Fibroblast of skin of right biceps (primary cell): ENCODE measurements around the gene ME2.
A peak's percentile ranks its signal among the peaks of the same experiment; 100 is the strongest.
"Not testable (repeated sequence)": the region's sequence is repeated elsewhere in the genome, so short reads cannot be mapped to it uniquely, and the experiment has no call there.

Experiments used
- DNase-seq: peaks from one replicate; pipeline ENCODE4 v3.0.0-alpha.2; 2013

Gene ME2

DNA sequence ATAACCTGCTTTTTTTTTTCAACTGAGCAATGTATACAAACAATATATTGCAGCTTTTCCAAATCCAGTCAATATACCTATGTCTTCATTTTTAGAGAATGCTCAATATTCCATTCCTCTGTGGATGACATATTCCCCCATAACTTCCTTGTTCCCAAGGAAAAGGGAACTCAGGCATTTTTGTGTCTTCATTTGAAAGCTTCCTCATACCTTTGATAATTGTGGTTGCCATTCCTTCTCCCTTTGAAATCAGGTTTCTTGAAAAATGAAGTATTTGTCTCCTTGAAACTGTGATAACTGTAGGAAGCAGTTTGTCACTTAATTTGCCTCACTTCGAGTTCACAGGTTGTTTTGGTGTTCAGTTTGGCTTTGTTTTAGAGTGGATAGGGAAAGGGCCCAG, 102.5 kb downstream of the ME2 start:
- DNase-seq: peak; percentile 5

DNA sequence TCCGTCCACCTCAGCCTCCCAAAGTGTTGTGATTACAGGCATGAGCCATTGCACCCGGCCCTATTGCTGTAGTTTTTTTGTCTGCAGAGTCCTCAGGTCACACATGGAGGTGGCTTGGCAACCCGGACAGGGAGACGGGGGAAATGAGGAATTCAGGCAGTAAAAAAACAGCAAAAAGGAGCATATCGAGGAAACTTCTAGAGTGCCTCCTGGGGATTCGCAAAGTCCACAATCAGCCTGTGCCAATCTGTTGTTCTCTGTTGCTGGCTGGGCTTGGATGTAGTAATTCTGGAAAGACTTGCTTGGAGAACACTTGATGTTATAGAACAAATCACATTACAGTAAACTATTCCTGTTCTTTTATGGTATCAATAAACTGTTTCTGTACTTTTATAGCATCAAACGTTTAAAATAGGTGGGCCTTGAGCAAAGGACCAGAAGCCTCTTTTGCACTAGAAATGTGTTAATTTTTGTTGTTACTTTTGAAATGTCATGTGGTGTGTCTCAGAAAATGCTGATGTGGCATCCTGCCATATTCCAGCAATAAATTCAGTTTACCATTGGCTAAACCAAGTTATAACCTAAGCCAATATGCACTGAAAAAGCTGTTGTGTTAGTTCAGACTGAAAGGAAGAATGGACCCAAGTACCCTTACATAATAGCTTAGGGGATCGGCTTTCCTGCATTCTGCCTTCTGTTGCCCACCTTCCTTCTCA, 103.3 kb downstream of the ME2 start:
- DNase-seq: no peak

DNA sequence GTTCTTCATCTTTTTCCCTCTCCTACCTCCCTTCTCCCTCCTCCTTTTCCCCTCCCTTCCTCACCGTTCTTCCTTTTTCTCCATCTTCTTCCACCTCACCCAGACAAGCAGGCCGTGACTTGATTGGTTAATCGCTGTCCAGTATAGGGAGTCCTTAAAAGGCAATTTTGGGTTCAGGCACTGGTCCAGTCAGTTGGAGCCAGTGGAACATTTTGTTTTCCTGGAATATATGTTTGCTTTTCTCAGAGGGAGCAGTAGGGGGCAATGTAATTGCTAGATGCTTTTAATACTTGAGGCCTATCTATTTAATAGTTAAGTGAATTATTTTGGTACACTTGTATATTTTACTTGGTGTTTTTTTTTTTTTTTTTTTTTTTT, 103.9 kb downstream of the ME2 start:
- peak; percentile 9 for DNase-seq

DNA sequence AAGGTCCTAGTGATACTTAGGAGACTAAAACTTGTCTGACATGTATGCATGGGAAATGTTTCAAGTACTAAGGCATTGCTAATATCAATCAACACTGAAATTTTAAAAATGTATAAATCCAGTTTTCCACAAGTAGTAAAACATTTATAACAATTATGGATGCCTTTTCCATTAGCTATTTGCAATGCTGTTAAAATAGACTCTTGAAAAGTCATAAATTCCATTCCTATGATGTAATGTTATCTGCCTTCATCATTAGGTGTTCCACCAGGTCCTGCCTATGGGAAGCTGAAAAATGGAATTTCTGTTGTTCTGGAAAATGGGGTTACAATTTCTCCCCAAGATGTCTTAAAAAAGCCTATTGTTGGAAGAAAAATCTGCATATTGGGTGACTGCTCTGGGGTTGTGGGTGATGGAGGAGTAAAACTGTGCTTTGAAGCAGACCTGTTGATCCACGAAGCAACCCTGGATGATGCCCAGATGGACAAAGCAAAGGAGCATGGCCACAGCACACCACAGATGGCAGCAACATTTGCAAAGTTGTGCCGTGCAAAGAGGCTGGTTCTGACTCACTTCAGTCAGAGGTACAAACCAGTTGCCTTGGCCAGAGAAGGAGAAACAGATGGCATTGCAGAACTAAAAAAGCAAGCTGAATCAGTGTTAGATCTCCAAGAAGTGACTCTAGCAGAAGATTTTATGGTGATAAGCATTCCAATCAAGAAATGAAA, 107.6 kb downstream of the ME2 start:
- peak; percentile 62 for DNase-seq

- DNase-seq: no peak
Measured at GRCh38 chr18:50987261-50987660, 108.3 kb downstream of the ME2 start.

GRCh38 chr18:50989711-50990110, 110.8 kb downstream of the ME2 start:
- DNase-seq: no peak

- no peak for DNase-seq
Measured at GRCh38 chr18:50992351-50992762, 113.4 kb downstream of the ME2 start.

GRCh38 chr18:50994031-50994430, 115.1 kb downstream of the ME2 start:
- no peak for DNase-seq

DNA sequence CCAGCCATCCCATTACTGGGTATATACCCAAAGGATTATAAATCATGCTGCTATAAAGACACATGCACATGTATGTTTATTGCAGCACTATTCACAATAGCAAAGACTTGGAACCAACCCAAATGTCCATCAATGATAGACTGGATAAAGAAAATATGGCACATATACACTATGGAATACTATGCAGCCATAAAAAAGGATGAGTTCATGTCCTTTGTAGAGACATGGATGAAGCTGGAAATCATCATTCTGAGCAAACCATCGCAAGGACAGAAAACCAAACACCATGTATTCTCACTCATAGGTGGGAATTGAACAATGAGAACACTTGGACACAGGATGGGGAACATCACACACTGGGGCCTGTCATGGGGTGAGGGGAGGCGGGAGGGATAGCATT, 124.3 kb downstream of the ME2 start:
- not testable (repeated sequence) for DNase-seq
